Ovary (tissue), 9 donors: ENCODE measurements around the gene SNX32. TPM values are rescaled to one million over a fixed set of nuclear protein-coding genes. Genes with fewer than 3 reads are reported as not detected.

Experiments
- DNase-seq, 5 donors: peaks; one replicate each; pipeline ENCODE4 v3.0.0-alpha.2; 2019 to 2020
- H3K27ac ChIP-seq, 2 donors: fragments of 200-600 bp; one replicate each; pipeline versions ENCODE4 v1.5.1 to v1.8.0; 2019 to 2022
- H3K27me3 ChIP-seq: fragments of 200-600 bp; one replicate; pipeline ENCODE4 v1.8.0; 2022
- H3K36me3 ChIP-seq: fragments of 200-600 bp; sonication (generic); one replicate; pipeline ENCODE4 v1.5.1; 2019
- H3K4me1 ChIP-seq: one replicate; pipeline ENCODE4 v1.8.1; 2013; ENCODE audit warnings: mild to moderate bottlenecking, moderate library complexity; ENCODE audit not compliant: insufficient read depth
- H3K4me3 ChIP-seq: fragments of 200-600 bp; sonication (generic); one replicate; pipeline ENCODE4 v1.5.1; 2017
- H3K9me3 ChIP-seq, 2 donors: fragments of 200-600 bp in 1 of 2; sonication (generic) in 1 of 2; one replicate each; pipeline versions ENCODE4 v1.5.1 to v1.8.1; 2013 to 2019; ENCODE audit warnings: mild to moderate bottlenecking in 1 of 2, moderate library complexity in 1 of 2
- CTCF ChIP-seq, 3 donors: fragments of 450-650 bp in 2 of 3; fragments of 200-600 bp in 1 of 3; IDR thresholded peaks; one replicate each; pipeline versions ENCODE4 v1.5.1 to v1.8.0; 2016 to 2022; ENCODE audit warnings: antibody characterized with exemption in 3 of 3, mild to moderate bottlenecking in 1 of 3
- EP300 ChIP-seq: sonication (generic); formaldehyde crosslinking; IDR thresholded peaks from one replicate; pipeline ENCODE4 v1.6.1; 2017; ENCODE audit warnings: antibody characterized with exemption
- POLR2A ChIP-seq: fragments of 450-650 bp; IDR thresholded peaks from one replicate; pipeline ENCODE4 v1.6.1; 2017; ENCODE audit warnings: antibody characterized with exemption, mild to moderate bottlenecking, moderate library complexity
- WGBS, 3 donors: extraction: QIAGEN DNeasy Blood & Tissue Kit in 1 of 3; methylation state at CpG; one replicate each; pipeline versions ENCODE4 v1.1.5 to v1.1.7; 2013 to 2017; 5-methylcytosine and 5-hydroxymethylcytosine counted together
- intact Hi-C, 4 donors: fragments of 100-400 bp; cut with DNase I; formaldehyde crosslinking; loops; one replicate each; pipeline versions ENCODE4 v1.11.0 to v1.15.1; 2022 to 2023
- polyA plus RNA-seq, 2 donors: library from polyadenylated mRNA; stranded (reverse); fragments of 200-250 nt in 1 of 2; fragments of 350-450 nt in 1 of 2; fragmentation: Illumina TruSeq in 1 of 2; extraction: RNeasy Lipid Tissue Mini Kit (QIAGEN cat#74804) in 1 of 2; gene quantifications; one replicate each; pipeline ENCODE4 v1.2.3, GENCODE V29; 2013 to 2014
- total RNA-seq, 7 donors: library from RNA; depleted of rRNA in 2 of 7; stranded (reverse); fragments of >200 nt in 2 of 7; fragmentation: NEBNext Ultra II Directional in 3 of 7; extraction: Animal tissue kit (Norgen Biotek cat#: 25700) in 3 of 7; gene quantifications; one replicate each; pipeline versions ENCODE4 v1.1.0 to v1.2.4, GENCODE V29; 2016 to 2023
- donor health status: DM: no; HTN: no; CAD: no; lungs with moderate emphysema.
- donor health status: DM: no; HTN: no; CAD: no.
- donor health status: Bipolar disorder and iron deficiency.
- donor health status: DM: yes; HTN: yes; CAD: no.
- donor health status: DM: no; HTN: no; CAD: no.
- donor health status: DM: yes; HTN: yes; CAD: no.

SNX32 gene
- total and polyA plus RNA-seq, 9 donors, result 0.40 to 3.0 (median 1.3) TPM; not detected in 1

DNA sequence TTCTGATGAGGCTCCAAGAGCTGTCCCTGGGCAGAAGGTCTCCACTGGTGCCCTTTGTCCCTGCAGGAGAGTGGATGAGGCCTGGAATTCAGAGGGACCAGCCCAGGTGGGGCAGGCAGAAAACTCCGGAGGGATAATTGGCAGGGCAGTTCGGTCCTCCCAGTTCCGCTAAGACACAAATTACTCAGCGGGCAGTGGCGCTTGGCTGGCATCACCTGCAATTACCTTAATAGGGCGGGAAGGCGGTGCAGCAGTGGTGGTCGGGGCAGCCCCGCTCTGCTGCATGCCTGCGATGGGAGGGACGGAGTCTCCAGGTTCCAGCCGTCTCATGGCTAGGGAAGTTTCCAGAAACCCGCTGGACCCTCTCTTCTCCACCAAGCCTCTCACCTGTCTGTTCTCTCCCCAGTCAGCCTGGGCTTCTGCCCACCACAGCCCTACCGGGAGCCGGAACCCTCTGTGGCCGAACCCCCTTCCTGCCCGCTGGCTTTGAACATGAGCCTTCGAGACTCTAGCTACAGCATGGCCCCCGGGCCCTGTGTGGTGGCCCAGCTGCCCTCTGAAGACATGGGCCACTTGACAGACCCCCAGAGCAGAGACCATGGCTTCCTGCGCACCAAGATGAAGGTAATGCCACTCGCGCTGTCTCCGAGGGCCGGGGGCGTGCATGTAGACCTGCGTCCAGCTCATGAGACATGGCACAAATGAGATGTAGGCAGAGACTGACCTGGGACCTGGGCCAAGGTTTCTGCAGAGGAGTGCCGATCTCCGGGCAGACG lies 40.0 kb upstream of the SNX32 start:
- no peaks in the 10 kb centered on the region for H3K9me3 ChIP-seq
- no peak for DNase-seq
- H3K27me3 ChIP-seq, result no peaks in the 10 kb centered on the region
- TF ChIP-seq EP300 (no peak), POLR2A (no peak), CTCF (IDR thresholded peaks at IDR 0.05) (no peak)
- 84 to 88% (median 84%) methylated on average over 29 of the region's 29 CpGs for WGBS, 3 donors
- H3K36me3 ChIP-seq, result no peaks in the 10 kb centered on the region
- H3K4me3 ChIP-seq, result no peak overlapping the region
- intact Hi-C loops, result no loop called here
- H3K4me1 ChIP-seq, result no peaks in the 10 kb centered on the region
- no peak overlapping the region for H3K27ac ChIP-seq

DNA sequence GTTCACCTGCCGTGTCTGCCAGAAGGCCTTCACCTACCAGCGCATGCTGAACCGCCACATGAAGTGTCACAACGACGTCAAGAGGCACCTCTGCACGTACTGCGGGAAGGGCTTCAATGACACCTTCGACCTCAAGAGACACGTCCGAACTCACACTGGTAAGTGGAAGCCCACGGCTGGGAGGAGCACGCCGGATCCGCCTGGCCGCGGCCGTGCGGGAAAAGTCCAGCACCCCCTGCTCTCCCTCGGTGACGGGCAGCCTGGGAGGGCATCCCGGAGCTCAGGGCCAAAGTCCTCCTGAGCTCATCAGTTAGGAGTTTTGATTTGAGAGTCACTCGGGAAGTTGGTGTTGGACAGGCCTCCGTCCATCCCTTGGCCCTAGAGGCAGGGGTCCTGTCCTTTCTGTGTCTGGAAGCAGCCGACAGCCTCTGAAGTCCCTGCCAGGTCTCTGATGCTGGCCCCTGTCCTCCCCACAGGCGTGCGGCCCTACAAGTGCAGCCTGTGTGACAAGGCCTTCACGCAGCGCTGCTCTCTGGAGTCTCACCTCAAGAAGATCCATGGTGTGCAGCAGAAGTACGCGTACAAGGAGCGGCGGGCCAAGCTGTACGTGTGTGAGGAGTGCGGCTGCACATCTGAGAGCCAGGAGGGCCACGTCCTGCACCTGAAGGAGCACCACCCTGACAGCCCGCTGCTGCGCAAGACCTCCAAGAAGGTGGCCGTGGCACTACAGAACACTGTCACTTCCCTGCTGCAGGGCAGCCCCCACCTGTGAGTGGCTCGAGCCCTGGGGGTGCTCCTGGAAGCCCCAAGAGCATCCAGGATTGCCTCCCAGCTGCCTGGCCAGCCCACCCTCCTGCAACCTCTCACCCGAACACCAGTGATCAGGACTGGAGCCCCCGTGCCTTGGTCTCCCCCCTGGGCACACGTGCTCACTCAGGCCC lies 38.9 kb upstream of the SNX32 start:
- H3K36me3 ChIP-seq, result no peaks in the 10 kb centered on the region
- H3K9me3 ChIP-seq, result no peaks in the 10 kb centered on the region
- no peak overlapping the region for H3K4me3 ChIP-seq
- H3K27me3 ChIP-seq, result no peaks in the 10 kb centered on the region
- intact Hi-C loops, result no loop called here
- no peak for DNase-seq
- H3K27ac ChIP-seq, result no peak overlapping the region
- no peaks in the 10 kb centered on the region for H3K4me1 ChIP-seq
- TF ChIP-seq CTCF (IDR thresholded peaks at IDR 0.05) (no peak), EP300 (no peak), POLR2A (no peak)
- whole genome bisulfite sequencing, 3 donors, result 87 to 92% (median 90%) methylated on average over 42 of the region's 42 CpGs

DNA sequence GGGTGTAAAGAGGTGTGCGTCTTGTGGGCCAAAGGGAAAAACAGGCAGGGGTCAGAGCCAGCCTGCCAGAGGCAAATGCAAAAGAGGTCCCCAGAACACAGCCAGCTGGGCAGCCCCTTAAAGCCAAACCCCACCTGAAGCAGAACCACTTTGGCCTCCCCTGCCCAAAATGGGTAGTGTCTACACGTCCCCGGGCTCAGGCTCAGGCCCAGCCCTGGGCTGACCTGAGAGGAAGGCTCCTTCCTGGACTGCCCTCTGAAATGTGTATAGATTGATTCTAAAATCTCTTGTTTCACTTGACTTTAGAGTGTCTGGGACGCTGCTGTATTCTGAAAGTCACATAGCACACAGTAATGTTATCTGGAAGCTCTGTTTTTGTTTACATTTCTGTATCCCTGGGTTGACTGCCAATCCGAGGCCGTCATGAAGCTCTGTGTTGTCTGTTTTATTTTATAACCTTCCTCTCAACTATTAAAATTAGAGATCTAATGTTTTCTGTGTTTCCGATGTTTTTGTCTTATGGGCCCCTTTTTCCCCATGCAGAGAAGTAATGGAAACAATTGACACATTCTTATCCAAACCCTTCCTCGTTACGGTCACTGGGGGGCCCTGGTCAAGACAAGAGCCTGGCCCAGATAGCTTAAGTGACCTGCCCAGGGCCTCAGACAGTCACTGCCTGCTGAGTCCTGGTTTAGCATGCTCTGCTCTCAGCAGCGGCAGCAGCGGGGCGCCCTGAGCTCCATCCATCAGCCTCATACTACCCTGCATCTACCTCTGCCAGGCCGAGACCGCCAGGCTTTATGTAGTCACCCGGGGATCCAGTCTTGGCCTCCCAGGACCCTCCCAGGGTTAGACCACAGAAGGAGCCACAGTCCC lies 36.8 kb upstream of the SNX32 start:
- Histone ChIP-seq H3K4me3 (no peak overlapping the region), H3K36me3 (no peaks in the 10 kb centered on the region), H3K9me3 (no peaks in the 10 kb centered on the region), H3K4me1 (no peaks in the 10 kb centered on the region), H3K27ac (no peak overlapping the region), H3K27me3 (no peaks in the 10 kb centered on the region)
- intact Hi-C loops, result no loop called here
- DNase-seq, result no peak
- 45 to 57% (median 49%) methylated on average over 15 of the region's 15 CpGs for WGBS, 3 donors
- TF ChIP-seq EP300, result no peak
- TF ChIP-seq CTCF (IDR thresholded peaks at IDR 0.05), result no peak
- no peak for TF ChIP-seq POLR2A

DNA sequence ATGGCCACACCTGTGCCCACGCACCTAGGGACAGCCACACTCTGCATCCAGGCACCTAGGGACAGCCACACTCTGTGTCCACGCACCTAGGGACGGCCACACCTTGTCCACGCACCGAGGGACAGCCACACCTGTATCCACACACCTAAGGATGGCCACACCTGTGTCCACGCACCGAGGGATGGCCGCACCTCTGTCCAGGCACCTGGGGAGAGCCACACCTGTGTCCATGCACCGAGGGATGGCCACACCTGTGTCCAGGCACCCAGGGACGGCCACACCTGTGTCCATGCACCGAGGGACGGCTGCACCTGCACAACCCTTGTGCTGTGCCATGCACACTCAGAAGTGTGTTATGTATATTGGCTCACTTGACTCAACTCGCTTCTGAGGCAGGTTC lies 36.1 kb upstream of the SNX32 start:
- H3K27ac ChIP-seq, result no peak overlapping the region
- H3K9me3 ChIP-seq, result no peaks in the 10 kb centered on the region
- H3K36me3 ChIP-seq, result no peaks in the 10 kb centered on the region
- TF ChIP-seq CTCF (IDR thresholded peaks at IDR 0.05) (no peak), POLR2A (no peak), EP300 (no peak)
- intact Hi-C loops, result no loop called here
- 85 to 87% (median 85%) methylated on average over 13 of the region's 13 CpGs for WGBS, 3 donors
- H3K4me1 ChIP-seq, result no peaks in the 10 kb centered on the region
- no peak for DNase-seq
- no peak overlapping the region for H3K4me3 ChIP-seq
- no peaks in the 10 kb centered on the region for H3K27me3 ChIP-seq
